CD4-positive, alpha-beta memory T cell (primary cell): ENCODE measurements around the gene MYO19. TPM values are rescaled to one million over a fixed set of nuclear protein-coding genes. Genes with fewer than 3 reads are reported as not detected.

Source experiments
- CTCF ChIA-PET: fragments of 350-600 bp; sonication (Branson Sonifier 250); formaldehyde crosslinking; loops from one replicate; lab custom pipeline; 2021; ENCODE audit warnings: inconsistent platforms; ENCODE audit not compliant: partially characterized antibody; lab: Charles Lee
- POLR2A ChIA-PET: fragments of 350-600 bp; sonication (Branson Sonifier 250); formaldehyde crosslinking; loops from one replicate; lab custom pipeline; 2021; ENCODE audit not compliant: partially characterized antibody; lab: Charles Lee
- DNase-seq, 5 donors: peaks; one replicate each; pipeline versions ENCODE4 v3.0.0 to v3.0.0-alpha.2; 2020 to 2022; ENCODE audit warnings: mixed read lengths in 1 of 5
- H3K27ac ChIP-seq: one replicate; pipeline ENCODE4 v1.7.0; 2013; ENCODE audit warnings: low read depth, low read length
- H3K27me3 ChIP-seq: 2 replicates; pipeline ENCODE4 v1.7.0; 2013; ENCODE audit warnings: mild to moderate bottlenecking, low read length, moderate library complexity; ENCODE audit not compliant: insufficient read depth
- H3K36me3 ChIP-seq: 2 replicates; pipeline ENCODE4 v1.7.0; 2013; ENCODE audit warnings: mild to moderate bottlenecking, low read length, moderate library complexity; ENCODE audit not compliant: insufficient read depth
- H3K4me1 ChIP-seq: 2 replicates; pipeline ENCODE4 v1.7.0; 2013; ENCODE audit warnings: mild to moderate bottlenecking, low read length, moderate library complexity; ENCODE audit not compliant: insufficient read depth
- H3K4me3 ChIP-seq, 2 donors: one replicate each; pipeline ENCODE4 v1.7.0; 2013; ENCODE audit warnings: low read length in 2 of 2, mild to moderate bottlenecking in 1 of 2
- H3K9me3 ChIP-seq, 2 donors: one replicate each; pipeline ENCODE4 v1.7.0; 2013; ENCODE audit warnings: low read length in 2 of 2, control low read depth in 1 of 2; ENCODE audit not compliant: control insufficient read depth in 1 of 2
- H3K27ac Mint-ChIP-seq, 7 donors: one replicate each; pipeline ENCODE4 v1.8.0; 2020 to 2021; ENCODE audit warnings: mixed read lengths in 7 of 7, mild to moderate bottlenecking in 6 of 7, inconsistent platforms in 3 of 7, moderate library complexity in 3 of 7
- H3K27me3 Mint-ChIP-seq, 2 donors: one replicate each; pipeline ENCODE4 v1.8.0; 2020 to 2021; ENCODE audit warnings: mixed read lengths in 2 of 2
- H3K36me3 Mint-ChIP-seq, 2 donors: one replicate each; pipeline ENCODE4 v1.8.0; 2020 to 2021; ENCODE audit warnings: mixed read lengths in 2 of 2, inconsistent platforms in 1 of 2, mild to moderate bottlenecking in 1 of 2
- H3K4me1 Mint-ChIP-seq, 4 donors: one replicate each; pipeline ENCODE4 v1.8.0; 2020 to 2021; ENCODE audit warnings: mixed read lengths in 4 of 4, mild to moderate bottlenecking in 1 of 4
- H3K4me3 Mint-ChIP-seq, 8 donors: one replicate each; pipeline ENCODE4 v1.8.0; 2020 to 2021; ENCODE audit warnings: mixed read lengths in 8 of 8, mild to moderate bottlenecking in 7 of 8, moderate library complexity in 6 of 8, inconsistent platforms in 3 of 8
- H3K9me3 Mint-ChIP-seq, 8 donors: one replicate each; pipeline ENCODE4 v1.8.0; 2020 to 2021; ENCODE audit warnings: mixed read lengths in 8 of 8, mild to moderate bottlenecking in 5 of 8, inconsistent platforms in 3 of 8, moderate library complexity in 1 of 8
- intact Hi-C: fragments of 100-400 bp; cut with micrococcal nuclease; formaldehyde crosslinking; loops from one replicate; pipeline ENCODE4 v1.15.1; 2023
- polyA plus RNA-seq, 2 donors: library from polyadenylated mRNA; unstranded; fragments of 300-500 nt; fragmentation: Illumina TruSeq; gene quantifications; one replicate each; pipeline ENCODE4 v1.2.3, GENCODE V29; 2021
- total RNA-seq, 2 experiments: library from RNA; stranded (reverse); gene quantifications; one replicate each; pipeline ENCODE4 v1.2.3, GENCODE V29; 2021

MYO19 gene
- total and polyA plus RNA-seq, 4 experiments from 2014 or later = 4.7 to 85.8 (median 43.3) TPM

DNA sequence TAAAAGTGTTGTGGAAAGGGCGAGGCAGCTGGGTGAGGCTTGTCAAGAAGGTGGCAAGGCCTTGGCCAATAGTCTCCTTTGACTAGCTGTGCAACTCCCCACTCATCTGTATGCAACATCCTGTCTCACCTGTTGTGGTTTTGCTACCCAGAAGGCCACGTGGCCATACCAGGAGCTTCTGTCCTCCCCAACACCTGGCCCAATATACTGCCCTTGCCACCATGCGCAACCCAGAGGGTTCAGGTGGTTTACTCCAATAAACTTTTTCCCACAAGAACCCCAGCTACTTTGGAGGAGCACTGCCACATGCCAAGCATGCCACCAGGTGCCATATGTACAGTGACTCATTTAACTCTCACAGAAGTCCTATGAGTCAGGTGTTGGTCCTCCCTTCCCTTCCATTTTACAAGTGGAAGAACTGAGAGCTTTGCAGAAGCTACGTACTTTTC, 10.2 kb downstream of the MYO19 start:
- POLR2A ChIA-PET = interaction anchor here (1.5 kb wide), 1 partner anchor 11 kb away, joined by 6 read pairs; the partner anchor contains the start of gene PIGW
- no peak overlapping the region for H3K27ac ChIP-seq
- H3K9me3 ChIP-seq = no peaks in the 10 kb centered on the region
- intact Hi-C loops = no loop called here
- Mint-ChIP-seq H3K27ac (peak overlapping the region in 3 of 7 donors; percentile 9 to 63 (median 12)), H3K36me3 (peaks cover 38 to 57% of the 10 kb centered on the region in 2 donors), H3K4me3 (no peak overlapping the region), H3K4me1 (peaks cover 7 to 14% (median 11%) of the 10 kb centered on the region in 4 donors), H3K9me3 (no peaks in the 10 kb centered on the region), H3K27me3 (no peaks in the 10 kb centered on the region)
- no peak overlapping the region for H3K4me3 ChIP-seq
- DNase-seq = no peak
- peaks cover 7% of the 10 kb centered on the region for H3K4me1 ChIP-seq
- CTCF ChIA-PET = interaction anchor here (1.0 kb wide), 1 partner anchor 9 kb away, joined by 3 read pairs; no protein-coding TSS in a partner anchor
- H3K36me3 ChIP-seq = peaks cover 32% of the 10 kb centered on the region
- H3K27me3 ChIP-seq = no peaks in the 10 kb centered on the region

- Mint-ChIP-seq H3K4me1 (peaks cover 5 to 14% (median 9%) of the 10 kb centered on the region in 4 donors), H3K27me3 (no peaks in the 10 kb centered on the region), H3K9me3 (no peaks in the 10 kb centered on the region), H3K36me3 (peaks cover 33 to 54% of the 10 kb centered on the region in 2 donors), H3K27ac (no peak overlapping the region), H3K4me3 (no peak overlapping the region)
- ChIA-PET POLR2A (interaction anchor here (0.6 kb wide), 2 partner anchors 47 to 56 kb away, joined by 3 to 4 read pairs; no protein-coding TSS in a partner anchor), CTCF (no interaction called here)
- Histone ChIP-seq H3K9me3 (no peaks in the 10 kb centered on the region), H3K27ac (no peak overlapping the region), H3K36me3 (peaks cover 32% of the 10 kb centered on the region), H3K27me3 (no peaks in the 10 kb centered on the region), H3K4me1 (peaks cover 7% of the 10 kb centered on the region), H3K4me3 (no peak overlapping the region)
- DNase-seq = no peak
- intact Hi-C loops = no loop called here
Observed at GRCh38 chr17:36523113-36523512, 11.6 kb downstream of the MYO19 start.

GRCh38 chr17:36515837-36516236, 18.8 kb downstream of the MYO19 start:
- POLR2A ChIA-PET = no interaction called here
- Histone ChIP-seq H3K36me3 (peaks cover 4% of the 10 kb centered on the region), H3K27ac (no peak overlapping the region), H3K27me3 (no peaks in the 10 kb centered on the region), H3K4me1 (no peaks in the 10 kb centered on the region), H3K9me3 (no peaks in the 10 kb centered on the region), H3K4me3 (no peak overlapping the region)
- CTCF ChIA-PET = interaction anchor here (0.8 kb wide), 1 partner anchor 87 kb away, joined by 3 read pairs; no protein-coding TSS in a partner anchor
- H3K27ac Mint-ChIP-seq = no peak overlapping the region
- H3K4me1 Mint-ChIP-seq = no peaks in the 10 kb centered on the region
- intact Hi-C loops = no loop called here
- peaks cover 24 to 29% of the 10 kb centered on the region in 2 donors for H3K36me3 Mint-ChIP-seq
- H3K9me3 Mint-ChIP-seq = no peaks in the 10 kb centered on the region
- H3K4me3 Mint-ChIP-seq = no peak overlapping the region
- H3K27me3 Mint-ChIP-seq = no peaks in the 10 kb centered on the region
- DNase-seq = no peak

DNA sequence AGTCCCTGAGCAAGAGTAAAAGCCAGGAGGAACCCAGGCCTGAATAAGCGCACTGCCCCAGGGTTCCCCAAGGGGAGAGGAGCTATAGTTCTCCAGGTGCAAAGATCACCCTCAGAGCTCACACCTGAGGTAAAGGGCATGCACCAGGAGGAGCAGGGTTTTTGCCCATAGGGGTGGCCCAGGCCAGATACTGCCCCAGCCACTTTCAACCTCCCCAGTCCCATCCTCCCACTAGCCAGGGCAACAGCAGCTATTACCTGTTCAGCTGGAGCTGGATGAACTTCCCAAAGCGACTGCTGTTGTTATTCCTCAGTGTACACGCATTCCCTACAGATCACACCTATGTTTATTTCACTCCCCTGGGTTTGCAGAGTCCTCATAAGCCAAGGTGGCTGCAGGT, 19.8 kb downstream of the MYO19 start:
- Mint-ChIP-seq H3K9me3 (no peaks in the 10 kb centered on the region), H3K27ac (no peak overlapping the region), H3K36me3 (peaks cover 17 to 25% of the 10 kb centered on the region in 2 donors), H3K4me1 (no peaks in the 10 kb centered on the region), H3K4me3 (no peak overlapping the region), H3K27me3 (no peaks in the 10 kb centered on the region)
- no peaks in the 10 kb centered on the region for H3K36me3 ChIP-seq
- H3K4me3 ChIP-seq = no peak overlapping the region
- H3K27me3 ChIP-seq = no peaks in the 10 kb centered on the region
- no peaks in the 10 kb centered on the region for H3K9me3 ChIP-seq
- no peaks in the 10 kb centered on the region for H3K4me1 ChIP-seq
- DNase-seq = no peak
- ChIA-PET CTCF (no interaction called here), POLR2A (no interaction called here)
- intact Hi-C loops = no loop called here
- no peak overlapping the region for H3K27ac ChIP-seq

- H3K4me3 Mint-ChIP-seq = no peak overlapping the region
- Histone ChIP-seq H3K27me3 (no peaks in the 10 kb centered on the region), H3K9me3 (no peaks in the 10 kb centered on the region), H3K4me3 (no peak overlapping the region), H3K36me3 (no peaks in the 10 kb centered on the region), H3K27ac (no peak overlapping the region), H3K4me1 (no peaks in the 10 kb centered on the region)
- H3K27ac Mint-ChIP-seq = no peak overlapping the region
- intact Hi-C loops = no loop called here
- no peaks in the 10 kb centered on the region for H3K4me1 Mint-ChIP-seq
- ChIA-PET POLR2A (no interaction called here), CTCF (interaction anchor here (0.6 kb wide), 1 partner anchor 44 kb away, joined by 3 read pairs; no protein-coding TSS in a partner anchor)
- H3K36me3 Mint-ChIP-seq = peaks cover 17 to 23% of the 10 kb centered on the region in 2 donors
- H3K27me3 Mint-ChIP-seq = no peaks in the 10 kb centered on the region
- no peak for DNase-seq
- no peaks in the 10 kb centered on the region for H3K9me3 Mint-ChIP-seq
Observed at GRCh38 chr17:36512641-36513040, 22.0 kb downstream of the MYO19 start.

DNA sequence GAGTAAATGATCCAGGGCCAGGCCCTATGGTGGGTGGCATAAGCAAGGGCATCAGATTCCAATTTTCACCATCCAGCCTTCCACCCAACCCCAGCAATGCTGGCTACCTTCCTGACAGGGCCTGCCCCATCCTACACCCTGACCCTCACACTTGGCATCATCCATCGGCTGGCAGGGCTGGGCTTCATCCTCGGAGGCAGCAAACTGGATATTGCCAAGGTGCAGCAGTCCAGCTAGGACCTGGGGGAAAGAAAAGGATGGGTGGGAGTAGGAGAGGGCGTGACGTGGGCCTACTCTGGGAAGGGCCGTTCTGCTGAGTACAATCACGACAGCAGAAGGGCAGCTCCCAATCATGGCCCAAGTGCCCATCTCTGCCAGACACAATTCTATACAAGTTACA, 23.5 kb downstream of the MYO19 start:
- no peak overlapping the region for H3K27ac ChIP-seq
- Mint-ChIP-seq H3K27me3 (no peaks in the 10 kb centered on the region), H3K4me3 (no peak overlapping the region), H3K9me3 (no peaks in the 10 kb centered on the region), H3K4me1 (no peaks in the 10 kb centered on the region), H3K36me3 (peaks cover 25 to 27% of the 10 kb centered on the region in 2 donors), H3K27ac (no peak overlapping the region)
- no peaks in the 10 kb centered on the region for H3K27me3 ChIP-seq
- CTCF ChIA-PET = no interaction called here
- H3K4me1 ChIP-seq = no peaks in the 10 kb centered on the region
- H3K36me3 ChIP-seq = no peaks in the 10 kb centered on the region
- intact Hi-C loops = no loop called here
- no peak overlapping the region for H3K4me3 ChIP-seq
- DNase-seq = no peak
- POLR2A ChIA-PET = no interaction called here
- no peaks in the 10 kb centered on the region for H3K9me3 ChIP-seq

DNA sequence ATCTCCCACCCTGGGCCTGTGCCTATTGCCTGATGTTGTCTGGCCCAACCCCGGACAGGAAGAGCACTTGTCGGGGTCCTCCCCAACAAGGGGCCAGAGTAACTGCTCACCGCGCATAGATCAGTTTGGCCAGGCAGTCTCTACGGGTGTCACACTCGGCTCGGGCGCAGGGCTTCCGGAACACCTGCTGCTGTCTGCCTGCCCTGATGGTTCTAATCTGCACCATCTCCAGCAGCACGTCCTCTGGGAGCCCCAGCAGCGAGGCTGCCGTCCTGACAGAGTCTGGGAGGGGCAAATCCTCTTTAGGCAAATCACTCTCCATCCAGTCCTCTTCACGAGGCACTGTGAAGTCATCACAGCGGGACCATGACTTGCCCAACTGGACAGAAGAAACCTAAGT, 24.0 kb downstream of the MYO19 start:
- H3K9me3 Mint-ChIP-seq = no peaks in the 10 kb centered on the region
- intact Hi-C loops = no loop called here

More for the DNA sequence above, 24.0 kb downstream of the MYO19 start:
- ChIA-PET POLR2A (no interaction called here), CTCF (no interaction called here)
- peaks cover 31 to 33% of the 10 kb centered on the region in 2 donors for H3K36me3 Mint-ChIP-seq
- Histone ChIP-seq H3K27ac (no peak overlapping the region), H3K4me3 (no peak overlapping the region), H3K36me3 (peaks cover 3% of the 10 kb centered on the region), H3K27me3 (no peaks in the 10 kb centered on the region), H3K9me3 (no peaks in the 10 kb centered on the region), H3K4me1 (no peaks in the 10 kb centered on the region)
- peak overlapping the region in 1 of 7 donors; percentile 69 for H3K27ac Mint-ChIP-seq
- no peaks in the 10 kb centered on the region for H3K4me1 Mint-ChIP-seq
- no peak overlapping the region for H3K4me3 Mint-ChIP-seq
- DNase-seq = no peak
- no peaks in the 10 kb centered on the region for H3K27me3 Mint-ChIP-seq
